Adipocyte (in vitro differentiated cells): ENCODE results near the gene STEAP2.
A peak's percentile ranks its signal among the peaks of the same experiment; 100 is the strongest.

Experiments used
- DNase-seq: peaks from one replicate; pipeline ENCODE4 v3.0.0-alpha.2; 2015; ENCODE audit warnings: low read depth
- H3K27me3 ChIP-seq: replicated peaks from 2 replicates; pipeline ENCODE4 v1.7.0; 2013; ENCODE audit warnings: mild to moderate bottlenecking, low read length, moderate library complexity; ENCODE audit not compliant: control insufficient read depth, insufficient read depth
- H3K36me3 ChIP-seq: 2 replicates; pipeline ENCODE4 v1.7.0; 2013; ENCODE audit warnings: low read length, mild to moderate bottlenecking, moderate library complexity; ENCODE audit not compliant: control insufficient read depth, insufficient read depth, severe bottlenecking
- H3K4me1 ChIP-seq: 2 replicates; pipeline ENCODE4 v1.7.0; 2013; ENCODE audit warnings: mild to moderate bottlenecking, low read length, moderate library complexity; ENCODE audit not compliant: control insufficient read depth, insufficient read depth
- H3K4me3 ChIP-seq: 2 replicates; pipeline ENCODE4 v1.7.0; 2013; ENCODE audit warnings: mild to moderate bottlenecking, low read length, moderate library complexity
- H3K9ac ChIP-seq: 2 replicates; pipeline ENCODE4 v1.7.0; 2013; ENCODE audit warnings: mild to moderate bottlenecking, low read length, moderate library complexity
- H3K9me3 ChIP-seq: 2 replicates; pipeline ENCODE4 v1.7.0; 2013; ENCODE audit warnings: mild to moderate bottlenecking, low read length, moderate library complexity; ENCODE audit not compliant: control insufficient read depth

STEAP2 gene

GRCh38 chr7:90238022-90238421, 26.5 kb downstream of the STEAP2 start:
- H3K27me3 ChIP-seq: no peaks in the 10 kb centered on the region

GRCh38 chr7:90238583-90238982, 27.0 kb downstream of the STEAP2 start:
- H3K4me3 ChIP-seq: no peak overlapping the region
- no peak for DNase-seq
- H3K4me1 ChIP-seq: no peaks in the 10 kb centered on the region
- no peaks in the 10 kb centered on the region for H3K9me3 ChIP-seq
- peaks cover 18% of the 10 kb centered on the region for H3K36me3 ChIP-seq
- no peaks in the 10 kb centered on the region for H3K27me3 ChIP-seq
- no peak overlapping the region for H3K9ac ChIP-seq

More at GRCh38 chr7:90238022-90238421, 26.5 kb downstream of the STEAP2 start:
- Histone ChIP-seq H3K36me3 (peaks cover 24% of the 10 kb centered on the region), H3K4me1 (no peaks in the 10 kb centered on the region), H3K9ac (no peak overlapping the region), H3K9me3 (no peaks in the 10 kb centered on the region), H3K4me3 (no peak overlapping the region)
- DNase-seq: no peak

- H3K36me3 ChIP-seq: peaks cover 18% of the 10 kb centered on the region
- no peaks in the 10 kb centered on the region for H3K27me3 ChIP-seq
- H3K4me1 ChIP-seq: no peaks in the 10 kb centered on the region
- DNase-seq: no peak
- H3K9ac ChIP-seq: no peak overlapping the region
- H3K9me3 ChIP-seq: no peaks in the 10 kb centered on the region
- H3K4me3 ChIP-seq: no peak overlapping the region
These were observed 27.5 kb downstream of the STEAP2 start for GRCh38 chr7:90239050-90239449.

- Histone ChIP-seq H3K9ac (no peak overlapping the region), H3K27me3 (no peaks in the 10 kb centered on the region), H3K4me3 (peak overlapping the region; percentile 9), H3K9me3 (no peaks in the 10 kb centered on the region), H3K4me1 (peaks cover 5% of the 10 kb centered on the region), H3K36me3 (peaks cover 18% of the 10 kb centered on the region)
- no peak for DNase-seq
These were observed 28.2 kb downstream of the STEAP2 start for GRCh38 chr7:90239625-90240228.

- Histone ChIP-seq H3K27me3 (no peaks in the 10 kb centered on the region), H3K9me3 (no peaks in the 10 kb centered on the region), H3K4me3 (no peak overlapping the region), H3K9ac (no peak overlapping the region), H3K36me3 (peaks cover 5% of the 10 kb centered on the region), H3K4me1 (peaks cover 22% of the 10 kb centered on the region)
- no peak for DNase-seq
These were observed 31.0 kb downstream of the STEAP2 start for GRCh38 chr7:90242369-90243168.

GRCh38 chr7:90243556-90243955, 32.0 kb downstream of the STEAP2 start:
- Histone ChIP-seq H3K9me3 (no peaks in the 10 kb centered on the region), H3K4me1 (peaks cover 24% of the 10 kb centered on the region), H3K4me3 (no peak overlapping the region), H3K9ac (no peak overlapping the region), H3K27me3 (no peaks in the 10 kb centered on the region), H3K36me3 (no peaks in the 10 kb centered on the region)
- no peak for DNase-seq

GRCh38 chr7:90244565-90244908, 33.0 kb downstream of the STEAP2 start:
- no peaks in the 10 kb centered on the region for H3K9me3 ChIP-seq
- no peaks in the 10 kb centered on the region for H3K36me3 ChIP-seq
- H3K27me3 ChIP-seq: no peaks in the 10 kb centered on the region
- peak overlapping the region; percentile 92 for H3K4me3 ChIP-seq
- peak overlapping the region; percentile 91 for H3K9ac ChIP-seq
- DNase-seq: no peak
- H3K4me1 ChIP-seq: peaks cover 31% of the 10 kb centered on the region

- H3K27me3 ChIP-seq: no peaks in the 10 kb centered on the region
- peak within 1 kb of the TSS; percentile 91 for H3K9ac ChIP-seq
- peaks cover 38% of the 10 kb centered on the region for H3K4me1 ChIP-seq
- H3K4me3 ChIP-seq: peak within 1 kb of the TSS; percentile 92
- DNase-seq: peak; percentile 93
- no peaks in the 10 kb centered on the region for H3K36me3 ChIP-seq
- H3K9me3 ChIP-seq: no peaks in the 10 kb centered on the region
These were observed 33.6 kb downstream of the STEAP2 start, which contains the start of gene CFAP69 for GRCh38 chr7:90244909-90245851. TSS of gene CFAP69 (plus strand) at chr7:90245174. CDS start at chr7:90245425, 251 bp downstream.

- H3K9me3 ChIP-seq: no peaks in the 10 kb centered on the region
- H3K36me3 ChIP-seq: no peaks in the 10 kb centered on the region
- H3K9ac ChIP-seq: peak overlapping the region; percentile 91
- H3K4me1 ChIP-seq: peaks cover 46% of the 10 kb centered on the region
- peak; percentile 20 for DNase-seq
- peak overlapping the region; percentile 92 for H3K4me3 ChIP-seq
- no peaks in the 10 kb centered on the region for H3K27me3 ChIP-seq
These were observed 34.6 kb downstream of the STEAP2 start for GRCh38 chr7:90246171-90246570.

GRCh38 chr7:90248706-90249105, 37.2 kb downstream of the STEAP2 start:
- Histone ChIP-seq H3K4me1 (peaks cover 61% of the 10 kb centered on the region), H3K36me3 (no peaks in the 10 kb centered on the region), H3K9me3 (no peaks in the 10 kb centered on the region), H3K27me3 (no peaks in the 10 kb centered on the region), H3K4me3 (peak overlapping the region; percentile 27), H3K9ac (no peak overlapping the region)
- no peak for DNase-seq
